Measurements from ENCODE around the gene B4GALT3. TPM values are rescaled to one million over a fixed set of nuclear protein-coding genes. Genes with fewer than 3 reads are reported as not detected.

Gene B4GALT3
- total RNA-seq, 1 donor from 2014 or later: 49.4 TPM

DNA sequence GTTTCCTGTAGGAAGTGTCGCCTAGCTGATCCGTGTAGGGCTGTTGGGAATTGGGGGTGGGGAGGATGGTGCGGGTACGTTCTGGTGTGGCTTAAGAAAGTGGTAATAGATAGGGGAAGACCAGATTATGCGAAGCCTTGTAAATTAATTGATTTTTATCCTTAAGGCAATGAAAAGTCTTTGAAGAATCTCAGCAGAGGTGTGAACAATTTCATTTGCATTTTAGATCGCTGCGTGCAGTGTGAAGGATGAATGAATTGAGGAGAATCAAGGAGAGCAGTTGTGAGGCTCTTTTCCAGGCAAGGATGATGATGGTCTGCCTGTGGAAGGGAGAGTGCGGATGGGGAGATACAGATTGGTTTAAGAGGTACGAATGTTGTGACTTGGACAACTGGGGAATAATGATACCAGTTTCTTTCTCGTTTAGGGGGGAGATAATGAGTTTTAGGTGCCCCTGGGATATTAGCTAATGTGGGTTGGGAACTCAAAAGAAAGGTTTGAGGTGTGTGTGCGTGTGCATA is 44.0 kb downstream of the B4GALT3 start:
- intact Hi-C loops (cut with micrococcal nuclease): loop anchor here (2.0 to 10.0 kb wide), 2 partner anchors 62 to 138 kb away; no protein-coding TSS in a partner anchor

GRCh38 chr1:161132410-161133219 is 44.7 kb downstream of the B4GALT3 start, which contains the start of gene DEDD:
Gene DEDD, minus strand, starts transcription at chr1:161132667. Its CDS starts 8,205 bp downstream, at chr1:161124462.
- intact Hi-C loops (cut with micrococcal nuclease): loop anchor here (1.0 to 10.0 kb wide), 5 partner anchors 14 to 138 kb away; partner anchors contain the start of genes NIT1, PFDN2, PPOX and UFC1

GRCh38 chr1:161131523-161132409 is 45.5 kb downstream of the B4GALT3 start:
- intact Hi-C loops (cut with micrococcal nuclease): loop anchor here (1.0 to 10.0 kb wide), 5 partner anchors 13 to 137 kb away; partner anchors contain the start of genes NIT1, PFDN2, PPOX and UFC1

DNA sequence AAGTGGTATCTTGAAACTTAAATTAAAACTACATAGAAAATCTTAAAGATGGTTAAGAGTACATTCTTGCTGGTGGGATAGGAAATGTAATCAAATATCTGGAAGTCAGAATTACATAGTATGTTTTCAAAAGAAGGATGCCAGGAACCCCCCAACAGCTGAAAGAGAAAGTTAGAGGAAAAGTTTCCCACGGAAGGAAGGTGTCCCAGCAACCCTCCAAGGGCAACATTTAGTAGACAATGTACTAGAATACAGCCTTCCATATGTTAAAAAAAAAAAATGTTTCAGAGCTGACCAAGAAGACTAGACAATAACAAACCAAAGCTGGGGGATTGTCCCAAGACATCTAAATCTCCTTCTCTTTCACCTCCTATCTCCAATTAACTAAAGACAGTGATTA is 47.0 kb downstream of the B4GALT3 start:
- intact Hi-C loops (cut with micrococcal nuclease): loop anchor here (10.0 kb wide), 1 partner anchor 135 kb away; no protein-coding TSS in a partner anchor

DNA sequence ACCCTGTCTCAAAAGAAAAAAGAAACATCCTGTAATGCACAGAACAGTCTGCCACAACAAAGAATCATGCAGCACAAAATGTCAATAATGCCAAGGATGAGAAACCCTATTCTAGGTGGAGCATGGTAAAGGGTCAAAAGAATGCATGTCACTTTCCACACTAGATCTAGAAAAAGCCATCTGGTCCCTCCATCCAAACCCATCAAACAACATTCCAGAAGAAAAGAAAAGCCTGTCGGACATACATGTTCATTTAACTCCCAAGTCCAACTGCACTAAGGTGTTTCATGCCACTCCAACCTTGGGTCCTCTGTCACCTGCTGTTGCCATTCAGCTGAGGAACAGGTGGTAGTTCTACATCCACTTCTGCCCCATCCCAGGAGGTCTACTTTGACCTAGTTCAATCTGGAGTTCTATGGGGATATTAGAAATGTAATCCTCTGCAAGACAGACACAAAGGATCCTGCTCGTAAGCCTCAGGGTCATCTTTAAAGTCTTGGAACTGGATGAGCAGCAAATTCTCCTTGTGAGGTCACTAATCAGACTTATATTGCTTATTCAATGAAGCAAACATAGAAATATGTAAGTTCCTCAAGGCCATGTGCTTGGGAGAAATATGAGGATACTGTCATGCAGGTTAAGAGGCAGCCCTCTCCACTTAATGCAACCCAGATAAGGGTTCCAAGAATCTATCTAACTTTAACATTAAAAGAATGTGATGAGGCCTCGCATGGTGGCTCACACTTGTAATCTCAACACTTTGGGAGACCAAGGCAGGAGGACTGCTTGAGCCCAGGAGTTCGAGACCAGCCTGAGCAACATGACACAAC is 48.5 kb downstream of the B4GALT3 start:
- intact Hi-C loops (cut with micrococcal nuclease): no loop called here

DNA sequence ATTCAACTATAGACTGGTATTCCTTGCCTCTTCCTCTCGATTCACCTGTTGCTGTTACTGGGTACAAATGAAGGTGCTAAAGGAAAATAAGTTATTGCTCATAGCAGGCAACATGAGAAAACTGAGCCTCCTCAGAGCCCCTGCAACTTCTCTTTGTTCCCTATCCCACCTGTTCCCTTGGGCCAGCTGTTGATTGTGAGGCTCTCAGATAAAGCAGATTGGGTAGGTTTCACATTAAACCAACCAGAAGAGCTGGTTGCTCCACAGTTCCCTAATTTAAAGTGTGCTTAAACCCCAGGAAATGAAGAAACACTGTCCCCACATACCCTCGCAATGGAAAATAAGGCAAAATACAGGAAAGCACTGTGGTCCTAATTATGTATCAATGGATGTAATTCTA is 49.7 kb downstream of the B4GALT3 start:
- intact Hi-C loops (cut with micrococcal nuclease): loop anchor here (1.0 kb wide), 1 partner anchor 8 kb away; no protein-coding TSS in a partner anchor

- intact Hi-C loops (cut with micrococcal nuclease): no loop called here
Observed at GRCh38 chr1:161122967-161123366, 54.3 kb downstream of the B4GALT3 start.

DNA sequence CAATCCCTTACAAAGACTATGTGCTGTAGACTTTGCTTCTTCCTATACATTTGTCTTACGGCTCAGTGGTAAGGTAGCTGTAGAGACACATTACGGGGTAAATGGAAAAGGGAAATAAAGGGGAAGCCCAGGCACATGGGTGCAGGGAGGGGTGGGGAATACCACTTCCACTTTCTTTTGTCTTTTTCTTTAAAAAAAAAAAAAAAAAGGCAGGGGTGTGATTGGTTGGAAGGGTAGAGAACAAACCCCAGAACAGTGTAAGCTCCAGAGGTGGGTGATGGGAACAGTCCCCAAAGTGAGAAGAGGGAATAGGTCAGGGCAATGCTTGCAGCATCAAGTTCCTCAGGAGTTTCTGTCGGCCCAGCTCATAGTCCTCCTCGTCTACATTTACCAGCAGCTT is 55.5 kb downstream of the B4GALT3 start:
- intact Hi-C loops (cut with micrococcal nuclease): no loop called here

Other genes with a start within 250 kb of the B4GALT3 start
- gene ITLN2, start 222.7 kb downstream of the B4GALT3 start, total RNA-seq: not detected in 2 replicates
- 11.1 and 16.8 TPM in 2 replicates for gene F11R, start 156.4 kb downstream of the B4GALT3 start, total RNA-seq
- 44.5 and 52.1 TPM in 2 replicates for gene TSTD1, start 138.5 kb downstream of the B4GALT3 start, total RNA-seq
- 75.8 and 78.5 TPM in 2 replicates for gene USF1, start 131.5 kb downstream of the B4GALT3 start, total RNA-seq
- 266 and 271 TPM in 2 replicates for gene ARHGAP30, start 107.6 kb downstream of the B4GALT3 start, total RNA-seq
- gene NECTIN4, start 87.9 kb downstream of the B4GALT3 start, total RNA-seq: 0.05 and 0.18 TPM in 2 replicates
- gene KLHDC9, start 79.1 kb downstream of the B4GALT3 start, total RNA-seq: 0.20 TPM in 1 of 2 replicates, not detected in the other
- 65.1 and 73.9 TPM in 2 replicates for gene PFDN2, start 59.5 kb downstream of the B4GALT3 start, total RNA-seq
- gene NIT1, start 59.4 kb downstream of the B4GALT3 start, total RNA-seq: 34.8 and 35.8 TPM in 2 replicates
- gene DEDD, start 44.8 kb downstream of the B4GALT3 start, total RNA-seq: 33.8 and 35.2 TPM in 2 replicates
- 111 and 116 TPM in 2 replicates for gene UFC1, start 23.5 kb downstream of the B4GALT3 start, total RNA-seq
- gene USP21, start 18.0 kb downstream of the B4GALT3 start, total RNA-seq: 30.9 and 35.3 TPM in 2 replicates
- gene PPOX, start 11.1 kb downstream of the B4GALT3 start, total RNA-seq: 29.6 and 36.3 TPM in 2 replicates
- gene ADAMTS4, start 21.5 kb upstream of the B4GALT3 start, total RNA-seq: 0.30 and 1.0 TPM in 2 replicates
- gene NDUFS2, start 24.9 kb upstream of the B4GALT3 start, total RNA-seq: 81.5 and 83.0 TPM in 2 replicates
- gene FCER1G, start 37.8 kb upstream of the B4GALT3 start, total RNA-seq: 2.5 and 3.1 TPM in 2 replicates
- not detected in 2 replicates for gene APOA2, start 46.1 kb upstream of the B4GALT3 start, total RNA-seq
- 23.3 and 24.0 TPM in 2 replicates for gene TOMM40L, start 48.6 kb upstream of the B4GALT3 start, total RNA-seq
- gene NR1I3, start 60.7 kb upstream of the B4GALT3 start, total RNA-seq: not detected in 2 replicates
- gene PCP4L1, start 81.2 kb upstream of the B4GALT3 start, total RNA-seq: not detected in 2 replicates
- 2.7 and 3.0 TPM in 2 replicates for gene MPZ, start 132.5 kb upstream of the B4GALT3 start, total RNA-seq
- gene SDHC, start 136.9 kb upstream of the B4GALT3 start, total RNA-seq: 167 and 174 TPM in 2 replicates
- gene CFAP126, start 190.4 kb upstream of the B4GALT3 start, total RNA-seq: not detected in 2 replicates

All from T-helper 2 cell treated with Interferon-gamma antibody and Interleukin-4, amounts not matched to agents 100 ng/mL and 5 ng/mL, for 36 hours (primary cell).